Islet precursor cell (in vitro differentiated cells): ENCODE results near the gene ALG10.
"Not testable (repeated sequence)": the region's sequence is repeated elsewhere in the genome, so short reads cannot be mapped to it uniquely, and the experiment has no call there.

Source experiments
- DNase-seq: peaks from one replicate; pipeline ENCODE4 v3.0.0-alpha.2; 2018

Gene ALG10, protein sequence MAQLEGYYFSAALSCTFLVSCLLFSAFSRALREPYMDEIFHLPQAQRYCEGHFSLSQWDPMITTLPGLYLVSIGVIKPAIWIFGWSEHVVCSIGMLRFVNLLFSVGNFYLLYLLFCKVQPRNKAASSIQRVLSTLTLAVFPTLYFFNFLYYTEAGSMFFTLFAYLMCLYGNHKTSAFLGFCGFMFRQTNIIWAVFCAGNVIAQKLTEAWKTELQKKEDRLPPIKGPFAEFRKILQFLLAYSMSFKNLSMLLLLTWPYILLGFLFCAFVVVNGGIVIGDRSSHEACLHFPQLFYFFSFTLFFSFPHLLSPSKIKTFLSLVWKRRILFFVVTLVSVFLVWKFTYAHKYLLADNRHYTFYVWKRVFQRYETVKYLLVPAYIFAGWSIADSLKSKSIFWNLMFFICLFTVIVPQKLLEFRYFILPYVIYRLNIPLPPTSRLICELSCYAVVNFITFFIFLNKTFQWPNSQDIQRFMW

GRCh38 chr12:34022079-34022830 is at the start of gene ALG10:
Gene ALG10 (plus strand): TSS chr12:34022496. CDS start chr12:34022600, 104 bp downstream.
- DNase-seq = peak; percentile 99

DNA sequence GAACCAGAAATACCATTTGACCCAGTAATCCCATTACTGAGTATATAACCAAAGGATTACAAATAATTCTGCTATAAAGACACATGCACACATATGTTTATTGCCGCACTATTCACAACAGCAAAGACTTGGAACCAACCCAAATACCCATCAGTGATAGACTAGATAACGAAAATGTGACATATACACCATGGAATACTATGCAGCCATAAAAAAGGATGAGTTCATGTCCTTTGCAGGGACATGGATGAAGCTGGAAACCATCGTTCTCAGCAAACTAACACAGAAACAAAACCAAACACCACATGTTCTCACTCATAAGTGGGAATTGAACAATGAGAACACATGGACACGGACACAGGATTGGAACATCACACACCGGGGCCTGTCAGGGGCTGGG is 49.4 kb upstream of the ALG10 start:
- not testable (repeated sequence) for DNase-seq

DNA sequence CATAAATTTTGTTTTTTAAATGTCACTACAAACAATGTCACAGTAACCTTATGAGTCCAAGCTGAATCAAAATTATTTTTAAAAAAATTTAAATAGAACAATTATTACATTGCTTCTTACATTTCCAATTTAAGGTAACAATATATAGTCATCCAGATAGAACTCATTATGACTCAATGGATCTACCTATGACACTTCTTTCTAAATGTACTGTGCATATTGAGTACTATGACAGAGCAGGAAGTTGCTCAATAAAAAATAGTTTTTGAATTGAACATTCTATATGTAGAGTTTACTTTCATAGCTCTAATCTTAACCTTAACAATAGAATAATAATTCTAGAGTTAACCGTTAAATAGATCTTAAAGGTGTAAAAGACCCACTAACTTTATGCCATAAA is 44.4 kb upstream of the ALG10 start:
- no peak for DNase-seq

DNA sequence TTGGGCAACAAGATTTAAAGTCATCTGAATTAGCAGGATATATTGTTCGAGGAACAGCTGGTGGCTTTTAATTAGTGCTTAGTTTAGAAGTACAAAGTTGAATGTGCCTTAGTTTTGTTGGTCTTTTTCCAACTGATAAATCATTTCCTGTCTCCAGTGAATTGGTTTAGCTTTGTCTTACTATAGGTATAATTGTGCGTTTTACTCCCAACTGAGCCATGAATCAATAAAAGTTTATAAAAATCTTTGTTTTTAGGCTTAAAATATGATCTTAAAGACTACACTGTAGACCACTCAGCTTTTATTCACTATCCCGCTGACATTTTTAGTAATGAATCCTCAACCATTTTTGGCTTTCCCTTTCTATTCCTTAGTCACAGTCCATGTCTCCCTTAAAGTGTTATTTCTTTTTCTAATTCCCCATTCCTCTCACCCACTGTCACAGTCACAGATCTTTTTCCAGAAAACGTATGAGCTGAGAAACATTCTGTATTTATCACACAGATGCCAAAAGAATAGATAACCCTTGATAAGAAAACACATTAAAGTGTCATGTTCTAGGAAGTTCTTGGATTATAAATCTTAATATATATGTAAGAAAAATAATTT is 34.0 kb upstream of the ALG10 start:
- DNase-seq = no peak

DNA sequence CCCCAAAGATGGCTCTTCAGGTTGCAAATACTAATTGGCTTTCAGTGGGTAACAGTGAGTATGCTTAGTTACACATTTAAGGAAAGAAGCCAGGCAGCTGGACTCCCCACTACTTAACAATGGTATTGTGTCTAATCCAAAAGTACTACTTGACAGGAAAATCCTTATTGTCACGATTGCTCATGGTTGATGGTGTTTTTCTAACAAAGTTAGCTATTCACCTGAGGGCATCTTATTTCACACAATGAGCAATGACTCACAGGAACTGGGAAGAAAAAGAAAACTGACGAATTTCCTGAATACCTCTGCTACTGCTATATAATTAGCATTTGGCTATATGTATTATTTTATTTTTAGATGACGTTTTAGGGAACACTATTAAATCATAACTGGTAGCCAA is 33.4 kb upstream of the ALG10 start:
- DNase-seq = no peak

- no peak for DNase-seq
Observed at GRCh38 chr12:33994857-33995808, 27.2 kb upstream of the ALG10 start.

DNA sequence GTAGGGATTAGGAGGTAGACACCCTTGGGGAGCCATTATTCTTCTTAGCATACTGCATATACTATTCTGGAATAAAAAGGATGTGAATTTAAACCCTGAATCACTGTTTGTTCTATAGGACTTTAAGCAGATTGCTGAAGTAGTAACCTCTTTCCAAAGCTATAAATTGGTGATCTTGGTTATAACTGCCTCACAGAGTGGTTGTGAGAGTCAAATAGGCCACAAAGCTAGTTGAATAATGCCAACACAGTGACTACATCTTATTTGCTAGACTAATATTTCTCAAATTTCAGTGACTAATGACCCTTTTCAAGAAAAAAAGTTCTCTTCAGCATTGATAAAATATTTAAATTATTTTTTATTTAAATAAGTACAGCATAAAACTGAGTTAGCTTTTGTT is 13.5 kb upstream of the ALG10 start:
- not testable (repeated sequence) for DNase-seq

DNA sequence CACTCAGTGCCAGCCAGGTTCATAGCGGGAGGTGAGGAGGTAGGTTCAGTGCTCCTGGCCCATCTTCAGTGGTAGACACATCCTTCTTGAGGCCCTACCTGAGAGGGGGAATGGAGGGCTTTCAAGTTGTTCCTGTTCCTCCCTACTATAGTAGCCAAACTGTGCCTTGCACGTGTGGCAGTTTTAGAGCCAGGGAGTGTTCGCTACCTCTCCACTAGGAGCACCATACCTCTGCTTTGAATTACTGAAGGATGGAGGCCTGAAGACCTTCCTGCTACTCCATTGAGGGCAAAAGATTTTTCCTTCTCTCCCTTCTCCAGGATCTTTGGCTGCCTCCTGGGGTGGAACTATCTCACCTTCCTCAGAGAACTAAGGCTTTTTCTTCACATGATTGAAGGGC is 5.9 kb upstream of the ALG10 start:
- DNase-seq = no peak

GRCh38 chr12:34021071-34021470 is 1.2 kb upstream of the ALG10 start:
- no peak for DNase-seq

GRCh38 chr12:34027661-34028060 is 5.4 kb downstream of the ALG10 start:
- not testable (repeated sequence) for DNase-seq

- DNase-seq = no peak
Observed at GRCh38 chr12:34030591-34030990, 8.3 kb downstream of the ALG10 start.

- no peak for DNase-seq
Observed at GRCh38 chr12:34033628-34034296, 11.5 kb downstream of the ALG10 start.

DNA sequence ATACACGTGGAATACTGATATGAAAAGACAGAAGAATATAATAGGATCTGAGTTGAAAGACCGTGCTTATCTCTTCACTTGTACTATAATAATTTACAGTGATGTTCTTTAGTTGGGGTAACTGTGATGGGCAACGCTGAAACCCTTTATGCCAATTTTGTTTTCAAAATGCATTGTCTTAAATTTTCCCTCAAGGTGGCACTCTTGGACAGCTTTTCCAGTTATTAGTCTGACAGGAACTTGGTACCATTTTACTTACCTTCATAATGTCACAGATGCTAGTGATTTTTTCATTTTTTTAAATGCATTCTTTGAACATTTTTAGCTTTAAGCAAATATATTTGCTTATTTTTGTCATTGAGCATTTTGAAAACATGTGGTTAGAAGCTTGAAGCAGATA is 16.1 kb downstream of the ALG10 start:
- not testable (repeated sequence) for DNase-seq

DNA sequence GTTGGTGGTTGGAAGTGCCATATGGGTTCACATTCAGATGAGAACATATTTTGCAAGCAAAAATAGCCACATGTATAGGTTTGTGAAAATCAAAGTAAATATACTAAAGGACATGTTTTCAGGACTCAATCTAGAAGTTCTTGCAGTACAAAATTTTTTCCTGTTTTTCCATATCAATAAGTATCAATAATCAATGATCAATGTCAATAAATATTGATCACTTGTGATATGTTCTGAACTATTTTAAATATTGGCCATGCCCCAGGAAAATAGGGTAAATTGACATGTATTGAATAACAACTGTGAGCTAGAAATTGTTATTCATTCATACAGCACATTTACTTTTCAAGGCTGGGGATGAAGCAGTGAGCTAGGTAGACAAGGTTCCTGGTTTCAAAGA is 24.3 kb downstream of the ALG10 start:
- no peak for DNase-seq

- DNase-seq = not testable (repeated sequence)
Observed at GRCh38 chr12:34047855-34048254, 25.6 kb downstream of the ALG10 start.

DNA sequence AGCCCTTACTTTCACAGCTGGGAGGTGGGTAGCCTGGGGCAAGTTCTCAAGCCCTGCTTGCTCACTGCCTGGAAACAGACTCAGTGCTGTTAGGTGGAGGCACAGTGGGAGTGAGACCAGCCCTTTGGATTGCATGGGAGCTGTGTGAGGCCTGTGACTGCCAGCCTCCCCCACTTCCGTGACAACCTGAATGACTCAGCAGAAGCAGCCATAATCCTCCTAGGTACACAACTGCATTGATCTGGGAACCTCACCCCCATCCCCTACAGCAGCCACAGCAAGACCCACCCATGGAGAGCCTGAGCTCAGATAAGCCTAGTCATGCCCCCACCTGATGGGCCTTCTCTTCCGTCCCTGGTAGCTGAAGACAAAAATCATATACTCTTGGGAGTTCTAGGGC is 26.4 kb downstream of the ALG10 start:
- no peak for DNase-seq

DNA sequence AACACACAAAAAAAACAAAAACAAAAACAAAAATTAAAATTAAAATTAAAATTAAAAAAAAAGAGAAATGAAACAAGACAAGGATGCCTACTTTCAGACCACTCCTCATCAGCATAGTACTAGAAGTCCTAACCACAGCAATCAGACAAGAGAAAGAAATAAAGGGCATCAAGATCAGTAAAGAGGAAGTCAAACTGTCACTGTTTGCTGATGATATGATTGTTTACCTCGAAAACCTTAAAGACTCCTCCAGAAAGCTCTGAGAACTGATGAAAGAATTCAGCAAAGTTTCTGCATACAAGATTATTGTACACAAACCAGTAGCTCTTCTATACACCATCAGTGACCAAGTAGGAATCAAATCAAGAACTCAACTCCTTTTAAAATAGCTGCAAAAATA is 29.2 kb downstream of the ALG10 start:
- DNase-seq = no peak

- DNase-seq = no peak
Observed at GRCh38 chr12:34054938-34055337, 32.6 kb downstream of the ALG10 start.
